GM10248 (cell line): Measurements from ENCODE around the gene HNRNPA3.
"Not testable (repeated sequence)": the region's sequence is repeated elsewhere in the genome, so short reads cannot be mapped to it uniquely, and the experiment has no call there.

Experiments
- CTCF ChIA-PET: fragments of 300-600 bp; sonication (Branson Sonifier 250); formaldehyde crosslinking; extraction: SDS; loops from one replicate; lab custom pipeline; 2021; ENCODE audit warnings: antibody characterized with exemption; lab: Yijun Ruan, JAX
- POLR2A ChIA-PET: fragments of 350-650 bp; sonication (Branson Sonifier 250); formaldehyde crosslinking; extraction: SDS; loops from one replicate; lab custom pipeline; 2020; ENCODE audit warnings: antibody characterized with exemption; lab: Yijun Ruan, JAX
- DNase-seq: peaks from one replicate; pipeline ENCODE4 v3.0.0; 2012; ENCODE audit errors: extremely low spot score
- CTCF ChIP-seq: IDR thresholded peaks from 2 replicates; pipeline ENCODE4 v1.5.1; 2012; ENCODE audit warnings: mild to moderate bottlenecking, low read depth; ENCODE audit errors: extremely low read depth, missing control alignments, control extremely low read depth

HNRNPA3 gene

GRCh38 chr2:177265824-177266817, 53.5 kb downstream of the HNRNPA3 start:
- no peak for DNase-seq
- ChIA-PET CTCF (interaction anchor here (0.9 to 8.2 kb wide), 14 partner anchors 7 to 149 kb away, joined by 3 to 53 read pairs (median 14); partner anchors contain the start of gene AGPS), POLR2A (interaction anchor here (0.6 to 1.9 kb wide), 4 partner anchors 26 to 508 kb away, joined by 3 to 5 read pairs (median 4); no protein-coding TSS in a partner anchor)
- TF ChIP-seq CTCF, result no peak

DNA sequence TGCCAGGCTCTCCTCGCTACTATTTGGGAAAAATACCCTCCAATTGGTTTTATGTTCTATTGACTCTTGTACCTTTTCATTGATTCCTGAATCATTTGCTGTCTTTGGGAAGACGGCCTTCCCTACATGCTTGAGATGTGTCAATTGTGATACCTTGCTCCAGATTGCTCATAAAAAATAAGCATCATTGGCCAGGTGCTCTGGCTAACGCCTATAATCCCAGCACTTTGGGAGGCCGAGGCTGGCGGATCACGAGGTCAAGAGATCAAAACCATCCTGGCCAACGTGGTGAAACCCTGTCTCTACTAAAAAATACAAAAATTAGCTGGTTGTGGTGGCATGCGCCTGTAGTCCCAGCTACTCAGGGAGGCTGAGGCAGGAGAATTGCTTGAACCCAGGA, 54.4 kb downstream of the HNRNPA3 start:
- POLR2A ChIA-PET, result not testable (repeated sequence)

GRCh38 chr2:177268187-177268871, 55.7 kb downstream of the HNRNPA3 start:
- ChIA-PET POLR2A (no interaction called here), CTCF (interaction anchor here (0.8 to 8.2 kb wide), 6 partner anchors 8 to 148 kb away, joined by 3 to 53 read pairs (median 4); no protein-coding TSS in a partner anchor)
- DNase-seq, result no peak
- no peak for TF ChIP-seq CTCF

More for the DNA sequence above, 54.4 kb downstream of the HNRNPA3 start:
- CTCF ChIA-PET, result interaction anchor here (0.7 to 8.2 kb wide), 6 partner anchors 9 to 150 kb away, joined by 3 to 53 read pairs (median 4); no protein-coding TSS in a partner anchor
- not testable (repeated sequence) for DNase-seq

- no peak for TF ChIP-seq CTCF
- ChIA-PET POLR2A (no interaction called here), CTCF (interaction anchor here (1.2 to 8.2 kb wide), 4 partner anchors 12 to 103 kb away, joined by 3 to 53 read pairs (median 4); no protein-coding TSS in a partner anchor)
- no peak for DNase-seq
These were observed 56.3 kb downstream of the HNRNPA3 start for GRCh38 chr2:177268901-177269300.

GRCh38 chr2:177270531-177270930, 57.9 kb downstream of the HNRNPA3 start:
- TF ChIP-seq CTCF, result no peak
- DNase-seq, result no peak
- CTCF ChIA-PET, result interaction anchor here (1.1 to 8.2 kb wide), 4 partner anchors 11 to 105 kb away, joined by 3 to 53 read pairs (median 4); no protein-coding TSS in a partner anchor
- POLR2A ChIA-PET, result no interaction called here

GRCh38 chr2:177271981-177272666, 59.5 kb downstream of the HNRNPA3 start:
- POLR2A ChIA-PET, result no interaction called here
- TF ChIP-seq CTCF, result no peak
- DNase-seq, result no peak
- CTCF ChIA-PET, result interaction anchor here (1.2 to 2.9 kb wide), 4 partner anchors 8 to 107 kb away, joined by 3 to 22 read pairs (median 5); partner anchors contain the start of gene NFE2L2
